Colonic mucosa (tissue), 4 donors: ENCODE measurements around the gene H1-8. TPM values are rescaled to one million over a fixed set of nuclear protein-coding genes. Genes with fewer than 3 reads are reported as not detected.
"Not testable (repeated sequence)": the region's sequence is repeated elsewhere in the genome, so short reads cannot be mapped to it uniquely, and the experiment has no call there.

ENCODE experiments used
- DNase-seq: peaks from one replicate; pipeline ENCODE4 v3.0.0-alpha.2; 2020
- H3K27ac ChIP-seq: fragments of 200-600 bp; one replicate; pipeline ENCODE4 v1.8.0; 2021
- H3K27me3 ChIP-seq: fragments of 200-600 bp; one replicate; pipeline ENCODE4 v1.8.0; 2021
- H3K36me3 ChIP-seq: fragments of 200-600 bp; one replicate; pipeline ENCODE4 v1.8.0; 2021
- H3K4me1 ChIP-seq: fragments of 200-600 bp; one replicate; pipeline ENCODE4 v1.8.0; 2021; ENCODE audit warnings: mild to moderate bottlenecking
- H3K4me3 ChIP-seq: fragments of 200-600 bp; one replicate; pipeline ENCODE4 v1.8.0; 2021
- H3K9ac ChIP-seq, 2 donors: one replicate each; pipeline ENCODE4 v1.7.0; 2013; ENCODE audit warnings: control low read depth in 2 of 2, low read depth in 2 of 2, low read length in 2 of 2
- H3K9me3 ChIP-seq: fragments of 200-600 bp; one replicate; pipeline ENCODE4 v1.8.0; 2021
- intact Hi-C: fragments of 100-400 bp; cut with DNase I; formaldehyde crosslinking; loops from one replicate; pipeline ENCODE4 v1.14.1; 2022
- total RNA-seq, 2 donors: library from RNA; stranded (reverse); fragmentation: NEBNext Ultra II Directional in 1 of 2; extraction: Animal tissue kit (Norgen Biotek cat#: 25700) in 1 of 2; gene quantifications; one replicate each; pipeline ENCODE4 v1.2.1, GENCODE V29; 2021
- TF ChIP-seq, protein P1 (sequence below): fragments of 200-600 bp; IDR thresholded peaks from one replicate; pipeline ENCODE4 v1.8.0; 2022; ENCODE audit warnings: antibody characterized with exemption, mild to moderate bottlenecking
- donor health status: healthy.
- donor health status: DM: no; HTN: no; CAD: no.
- donor health status: DM: no; HTN: no; CAD: no.

The H1-8 gene
- total RNA-seq: not detected

DNA sequence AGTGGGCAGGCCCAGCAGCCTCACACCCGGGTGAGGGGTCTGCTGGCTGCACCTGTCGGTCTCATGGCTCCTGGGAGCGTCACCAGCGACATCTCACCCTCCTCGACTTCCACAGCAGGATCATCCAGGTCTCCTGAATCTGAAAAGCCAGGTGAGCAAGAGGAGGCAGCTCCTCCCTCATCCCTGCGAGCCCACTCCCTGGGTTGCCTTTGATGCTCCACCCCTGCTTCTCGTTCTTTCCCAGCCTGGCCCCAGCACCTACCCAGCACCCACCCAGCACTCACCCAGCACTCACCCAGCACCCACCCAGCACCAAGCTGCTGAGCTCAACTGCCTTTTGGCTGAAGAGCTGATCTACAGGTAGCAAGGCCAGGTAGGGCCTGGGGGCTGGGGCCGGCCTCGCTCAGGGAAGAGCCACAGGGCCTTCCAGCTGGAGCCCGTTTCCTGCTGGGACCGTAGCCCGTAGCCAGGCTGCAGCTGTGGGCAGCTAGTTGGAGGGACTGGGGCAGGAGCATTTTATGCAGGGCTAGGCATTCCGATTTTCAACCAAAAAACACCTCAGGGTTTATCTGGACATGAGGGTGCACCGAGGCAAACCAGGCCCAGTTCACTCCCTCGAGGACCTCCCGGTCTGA, at the start of gene H1-8:
H1-8 (plus strand) TSS at position 20 of the 635 bp plus-strand sequence; CDS start at position 64, 44 bp downstream.
- H3K27ac ChIP-seq: no peak within 1 kb of the TSS
- no peak within 1 kb of the TSS for H3K9ac ChIP-seq
- TF ChIP-seq, protein P1, sequence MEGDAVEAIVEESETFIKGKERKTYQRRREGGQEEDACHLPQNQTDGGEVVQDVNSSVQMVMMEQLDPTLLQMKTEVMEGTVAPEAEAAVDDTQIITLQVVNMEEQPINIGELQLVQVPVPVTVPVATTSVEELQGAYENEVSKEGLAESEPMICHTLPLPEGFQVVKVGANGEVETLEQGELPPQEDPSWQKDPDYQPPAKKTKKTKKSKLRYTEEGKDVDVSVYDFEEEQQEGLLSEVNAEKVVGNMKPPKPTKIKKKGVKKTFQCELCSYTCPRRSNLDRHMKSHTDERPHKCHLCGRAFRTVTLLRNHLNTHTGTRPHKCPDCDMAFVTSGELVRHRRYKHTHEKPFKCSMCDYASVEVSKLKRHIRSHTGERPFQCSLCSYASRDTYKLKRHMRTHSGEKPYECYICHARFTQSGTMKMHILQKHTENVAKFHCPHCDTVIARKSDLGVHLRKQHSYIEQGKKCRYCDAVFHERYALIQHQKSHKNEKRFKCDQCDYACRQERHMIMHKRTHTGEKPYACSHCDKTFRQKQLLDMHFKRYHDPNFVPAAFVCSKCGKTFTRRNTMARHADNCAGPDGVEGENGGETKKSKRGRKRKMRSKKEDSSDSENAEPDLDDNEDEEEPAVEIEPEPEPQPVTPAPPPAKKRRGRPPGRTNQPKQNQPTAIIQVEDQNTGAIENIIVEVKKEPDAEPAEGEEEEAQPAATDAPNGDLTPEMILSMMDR: no peak
- no peaks in the 10 kb centered on the region for H3K27me3 ChIP-seq
- H3K4me1 ChIP-seq: no peaks in the 10 kb centered on the region
- intact Hi-C loops: no loop called here
- no peak for DNase-seq
- no peaks in the 10 kb centered on the region for H3K36me3 ChIP-seq
- H3K9me3 ChIP-seq: no peaks in the 10 kb centered on the region
- H3K4me3 ChIP-seq: no peak within 1 kb of the TSS

DNA sequence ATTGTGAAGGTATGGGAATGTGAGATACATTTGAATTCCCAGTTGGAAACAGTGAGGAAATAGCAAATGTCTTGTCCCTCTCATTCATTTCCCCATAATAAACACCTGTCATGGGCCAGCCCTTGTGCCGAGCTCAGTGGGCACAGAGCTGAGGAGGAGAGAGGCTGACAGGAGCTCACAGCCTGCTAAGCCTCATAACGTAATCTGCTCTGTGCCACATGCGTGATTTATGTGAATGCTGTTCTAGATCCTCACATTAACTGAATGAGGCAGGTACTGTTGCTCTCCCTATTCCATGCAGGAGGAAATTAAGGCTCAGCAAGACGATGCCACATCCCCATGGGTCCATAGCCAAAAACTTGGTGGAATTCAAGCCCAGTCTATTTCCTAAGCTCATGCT, 49.8 kb upstream of the H1-8 start:
- Histone ChIP-seq H3K27ac (no peak overlapping the region), H3K4me3 (no peak overlapping the region), H3K36me3 (no peaks in the 10 kb centered on the region), H3K27me3 (no peaks in the 10 kb centered on the region), H3K9ac (no peak overlapping the region), H3K9me3 (no peaks in the 10 kb centered on the region), H3K4me1 (no peaks in the 10 kb centered on the region)
- TF ChIP-seq, protein P1: no peak
- intact Hi-C loops: loop anchor here (5.0 kb wide), 3 partner anchors 114 to 439 kb away; partner anchors contain the start of gene PLXND1
- DNase-seq: no peak

DNA sequence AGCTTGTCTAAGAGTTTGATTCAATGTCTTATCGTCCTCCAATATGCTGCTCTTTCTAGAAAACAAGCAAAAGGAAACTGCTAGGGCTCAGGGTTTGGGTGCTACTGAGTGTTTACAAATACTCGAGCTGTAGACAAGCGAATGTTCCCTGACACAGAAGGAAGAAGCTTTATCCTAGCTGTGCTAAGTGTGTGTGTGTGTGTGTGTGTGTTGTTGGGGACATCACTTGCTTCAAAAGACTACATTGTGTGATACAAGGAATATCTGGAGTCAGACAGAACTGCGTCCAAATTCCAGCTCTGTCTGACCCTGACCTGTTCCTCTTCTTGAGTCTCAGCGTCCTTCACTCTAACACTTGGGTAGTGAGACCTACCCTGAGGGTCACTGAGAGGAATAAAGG, 48.5 kb upstream of the H1-8 start:
- not testable (repeated sequence) for H3K9ac ChIP-seq, H3K4me1 ChIP-seq, H3K36me3 ChIP-seq, H3K9me3 ChIP-seq, DNase-seq, H3K4me3 ChIP-seq, H3K27me3 ChIP-seq
- intact Hi-C loops: loop anchor here (5.0 kb wide), 3 partner anchors 113 to 438 kb away; partner anchors contain the start of gene PLXND1
- H3K27ac ChIP-seq: peak overlapping the region; percentile 37

- H3K27ac ChIP-seq, H3K4me3 ChIP-seq, H3K36me3 ChIP-seq, H3K27me3 ChIP-seq, H3K4me1 ChIP-seq, intact Hi-C loops, DNase-seq, H3K9ac ChIP-seq, H3K9me3 ChIP-seq: not testable (repeated sequence)
Measured at GRCh38 chr3:129495006-129495639, 47.9 kb upstream of the H1-8 start.

DNA sequence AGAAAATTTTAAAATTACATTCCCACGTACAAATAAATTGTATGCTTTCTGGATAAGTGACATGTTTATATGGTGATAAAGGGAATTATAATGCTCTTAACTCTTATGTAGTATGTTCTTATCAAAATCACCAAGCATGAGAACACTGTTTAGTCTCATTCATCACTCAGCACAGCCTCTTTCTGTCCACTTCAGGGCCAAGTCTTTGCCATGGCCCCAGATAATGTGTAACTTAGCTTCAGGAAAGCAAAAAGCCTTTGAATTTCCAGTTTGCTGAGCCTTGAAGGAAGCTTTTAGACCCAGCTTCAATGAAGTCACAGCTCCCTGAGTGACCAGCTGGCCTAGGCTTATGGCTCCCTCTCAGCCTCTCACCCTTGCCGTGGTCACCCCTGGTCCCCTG, 45.1 kb upstream of the H1-8 start:
- H3K9me3 ChIP-seq, H3K27me3 ChIP-seq, H3K36me3 ChIP-seq, H3K27ac ChIP-seq, intact Hi-C loops, H3K4me3 ChIP-seq, DNase-seq, H3K9ac ChIP-seq, H3K4me1 ChIP-seq: not testable (repeated sequence)

DNA sequence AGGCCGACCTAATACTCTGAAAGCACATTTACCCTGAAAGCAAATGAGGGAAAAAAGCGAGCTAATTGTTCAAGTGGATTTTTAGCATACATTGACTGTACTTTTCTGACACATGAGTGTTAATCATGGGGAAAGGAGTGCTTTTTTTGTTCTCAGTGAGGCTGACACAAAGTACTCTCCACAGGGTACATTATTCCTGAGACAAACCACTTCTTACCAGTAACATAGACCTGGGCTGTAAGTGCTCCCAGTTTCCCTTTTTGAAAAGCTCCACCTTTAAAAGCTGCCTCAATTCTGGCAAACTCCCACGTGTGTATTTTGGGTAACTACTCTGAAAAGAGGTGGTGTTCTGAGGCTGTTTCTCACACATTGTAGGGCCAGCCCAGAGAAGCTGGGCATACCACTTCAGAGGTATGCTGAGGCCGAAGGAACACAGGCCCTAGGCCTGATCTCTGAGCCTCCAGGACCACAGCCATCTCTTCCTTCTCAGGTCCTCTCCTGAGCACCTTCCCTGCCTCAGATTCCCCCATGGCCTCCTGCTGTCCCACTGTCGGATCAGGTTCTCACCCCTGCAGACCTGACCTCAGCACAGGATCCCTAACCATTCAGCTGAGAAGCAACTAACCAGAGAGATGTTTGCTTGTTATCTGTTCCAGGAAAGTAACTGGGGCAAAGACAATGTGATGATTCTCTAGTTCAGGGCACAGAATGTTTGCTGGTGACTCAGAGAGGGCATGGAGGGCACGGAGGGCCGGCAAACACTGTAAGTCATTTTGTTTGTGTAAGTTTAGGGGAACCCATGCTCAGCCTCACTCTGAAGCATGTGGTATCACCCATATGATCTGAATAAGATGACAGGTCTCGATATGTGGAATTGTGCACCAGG, 44.1 kb upstream of the H1-8 start:
- H3K27ac ChIP-seq, H3K4me3 ChIP-seq, intact Hi-C loops, H3K9me3 ChIP-seq, DNase-seq, H3K36me3 ChIP-seq, H3K9ac ChIP-seq, H3K27me3 ChIP-seq, H3K4me1 ChIP-seq: not testable (repeated sequence)

- H3K9ac ChIP-seq, H3K4me1 ChIP-seq, H3K36me3 ChIP-seq, DNase-seq, intact Hi-C loops, H3K4me3 ChIP-seq, H3K27ac ChIP-seq, H3K27me3 ChIP-seq, H3K9me3 ChIP-seq: not testable (repeated sequence)
Measured at GRCh38 chr3:129499604-129500333, 43.2 kb upstream of the H1-8 start.
